OCI-LY3 (cell line): ENCODE measurements around the gene CDC40.

Experiments
- H2AFZ ChIP-seq: fragments of 200-600, 300-600 bp; shearing (Covaris generic); 2 replicates; pipeline ENCODE4 v1.6.0; 2014; ENCODE audit warnings: antibody characterized with exemption, low read depth, low read length
- H3K27ac ChIP-seq: fragments of 200-600, 300-600 bp; sonication (generic); 2 replicates; pipeline ENCODE4 v1.5.1; 2014; ENCODE audit warnings: mild to moderate bottlenecking, low read length, moderate library complexity, mixed read lengths
- H3K27me3 ChIP-seq: fragments of 200-600, 300-600 bp; sonication (generic); 2 replicates; pipeline ENCODE4 v1.6.1; 2014; ENCODE audit warnings: low read depth, low read length, mixed read lengths
- H3K36me3 ChIP-seq: fragments of 200-600, 300-600 bp; sonication (generic); replicated peaks from 2 replicates; pipeline ENCODE3; 2014; ENCODE audit warnings: low read depth, low read length, mixed read lengths
- H3K4me1 ChIP-seq: fragments of 300-600, 200-600 bp; sonication (generic); 2 replicates; pipeline ENCODE4 v1.6.1; 2014; ENCODE audit warnings: low read length, mixed read lengths
- H3K4me2 ChIP-seq: fragments of 200-600, 300-600 bp; sonication (generic); 2 replicates; pipeline ENCODE4 v1.6.1; 2014; ENCODE audit warnings: low read length, mixed read lengths
- H3K4me3 ChIP-seq: fragments of 300-600, 200-600 bp; sonication (generic); 2 replicates; pipeline ENCODE4 v1.5.1; 2014; ENCODE audit warnings: antibody characterized with exemption, mild to moderate bottlenecking, low read length, moderate library complexity
- H3K79me2 ChIP-seq: fragments of 300-600, 200-600 bp; shearing (Covaris generic); 2 replicates; pipeline ENCODE4 v1.6.1; 2014; ENCODE audit warnings: mild to moderate bottlenecking, low read length, mixed read lengths
- H3K9ac ChIP-seq: fragments of 300-600, 200-600 bp; shearing (Covaris generic); 2 replicates; pipeline ENCODE4 v1.6.0; 2014; ENCODE audit warnings: mild to moderate bottlenecking, low read length, moderate library complexity
- H3K9me3 ChIP-seq: fragments of 200-600, 300-600 bp; shearing (Covaris generic); 2 replicates; pipeline ENCODE4 v1.6.1; 2014; ENCODE audit warnings: low read length, mixed read lengths; ENCODE audit not compliant: insufficient read depth
- H4K20me1 ChIP-seq: fragments of 200-600, 300-600 bp; sonication (generic); 2 replicates; pipeline ENCODE4 v1.6.1; 2016; ENCODE audit warnings: low read length, mixed read lengths; ENCODE audit not compliant: insufficient read depth
- CTCF ChIP-seq: fragments of 200-600, 300-600 bp; sonication (generic); IDR thresholded peaks from 2 replicates; pipeline ENCODE4 v1.5.1; 2014; ENCODE audit warnings: antibody characterized with exemption, low read length, low read depth
- EZH2phosphoT487 ChIP-seq: fragments of 200-600 bp; shearing (Covaris generic); IDR thresholded peaks from 2 replicates; pipeline ENCODE4 v1.6.1; 2018; ENCODE audit warnings: antibody characterized with exemption, mixed run types, low read depth

CDC40 gene

GRCh38 chr6:110246378-110246777 is 66.2 kb downstream of the CDC40 start:
- Histone ChIP-seq H3K79me2 (no peaks in the 10 kb centered on the region), H3K9ac (no peak overlapping the region), H3K4me1 (no peaks in the 10 kb centered on the region), H3K4me3 (no peak overlapping the region), H4K20me1 (no peaks in the 10 kb centered on the region), H3K4me2 (no peak overlapping the region), H2AFZ (no peak overlapping the region), H3K27ac (no peak overlapping the region), H3K27me3 (no peaks in the 10 kb centered on the region), H3K9me3 (no peaks in the 10 kb centered on the region), H3K36me3 (no peaks in the 10 kb centered on the region)
- TF ChIP-seq EZH2phosphoT487 = no peak
- TF ChIP-seq CTCF = no peak

GRCh38 chr6:110246900-110247546 is 66.8 kb downstream of the CDC40 start:
- Histone ChIP-seq H4K20me1 (no peaks in the 10 kb centered on the region), H3K9ac (no peak overlapping the region), H3K79me2 (no peaks in the 10 kb centered on the region), H3K27me3 (no peaks in the 10 kb centered on the region), H3K4me1 (no peaks in the 10 kb centered on the region), H3K9me3 (no peaks in the 10 kb centered on the region), H3K36me3 (no peaks in the 10 kb centered on the region), H3K4me3 (no peak overlapping the region), H3K27ac (no peak overlapping the region), H3K4me2 (no peak overlapping the region), H2AFZ (no peak overlapping the region)
- no peak for TF ChIP-seq EZH2phosphoT487
- no peak for TF ChIP-seq CTCF

- H3K27me3 ChIP-seq = no peaks in the 10 kb centered on the region
- no peak overlapping the region for H3K4me3 ChIP-seq
- H3K36me3 ChIP-seq = no peaks in the 10 kb centered on the region
- no peaks in the 10 kb centered on the region for H3K4me1 ChIP-seq
- H3K4me2 ChIP-seq = no peak overlapping the region
- H3K79me2 ChIP-seq = no peaks in the 10 kb centered on the region
- no peak overlapping the region for H3K9ac ChIP-seq
- no peaks in the 10 kb centered on the region for H4K20me1 ChIP-seq
- no peak overlapping the region for H2AFZ ChIP-seq
- no peak overlapping the region for H3K27ac ChIP-seq
- TF ChIP-seq EZH2phosphoT487 (no peak), CTCF (no peak)
- H3K9me3 ChIP-seq = no peaks in the 10 kb centered on the region
These were observed 69.8 kb downstream of the CDC40 start for GRCh38 chr6:110250058-110250457.

- H3K36me3 ChIP-seq = no peaks in the 10 kb centered on the region
- H3K4me3 ChIP-seq = no peak overlapping the region
- no peaks in the 10 kb centered on the region for H3K4me1 ChIP-seq
- TF ChIP-seq CTCF = no peak
- no peak for TF ChIP-seq EZH2phosphoT487
- H3K9me3 ChIP-seq = no peaks in the 10 kb centered on the region
- no peaks in the 10 kb centered on the region for H3K79me2 ChIP-seq
- H3K27me3 ChIP-seq = no peaks in the 10 kb centered on the region
- H3K9ac ChIP-seq = no peak overlapping the region
- H2AFZ ChIP-seq = no peak overlapping the region
- H3K27ac ChIP-seq = no peak overlapping the region
- no peak overlapping the region for H3K4me2 ChIP-seq
- no peaks in the 10 kb centered on the region for H4K20me1 ChIP-seq
These were observed 70.6 kb downstream of the CDC40 start for GRCh38 chr6:110250838-110251237.
